K562 (cell line): ENCODE results near the gene ANKMY1. TPM values are rescaled to one million over a fixed set of nuclear protein-coding genes. Genes with fewer than 3 reads are reported as not detected.

Experiments used
- ATAC-seq: fragments of 200-7000 bp; cut with Tn5 transposase; 3 replicates; pipeline ENCODE4 v1.9.1; 2020; ENCODE audit warnings: moderate library complexity
- BruUV-seq: library from RNA; stranded (reverse); fragments of 400-500 nt; replicated peaks from 2 replicates; lab custom pipeline; 2021; lab: Mats Ljungman, UMichigan
- CTCF ChIA-PET: fragments of 300-600 bp; formaldehyde crosslinking; extraction: SDS; loops from one replicate; lab custom pipeline; 2021; ENCODE audit warnings: low intra/inter-chr PET ratio; lab: Yijun Ruan, JAX
- POLR2A ChIA-PET: fragments of 300-600, 350-650 bp; sonication (Branson Sonifier 250); formaldehyde crosslinking; extraction: SDS; loops from one replicate; lab custom pipeline; 2021; ENCODE audit warnings: antibody characterized with exemption, inconsistent platforms; lab: Yijun Ruan, JAX
- DNase-seq, 4 experiments: peaks; one replicate each; pipeline versions ENCODE4 v3.0.0 to v3.0.0-alpha.2; 2011 to 2018; ENCODE audit warnings: low spot score in 3 of 4, mixed read lengths in 3 of 4; ENCODE audit errors: extremely low read depth in 1 of 4
- FAIRE-seq: peaks from 2 replicates; lab custom pipeline; 2011; peaks lifted over from hg19 to GRCh38; lab: Jason Lieb, UNC
- H2AFZ ChIP-seq: 2 replicates; pipeline ENCODE4 v1.6.0; 2011; ENCODE audit warnings: low read depth, low read length, control low read depth, inconsistent platforms
- H3K27ac ChIP-seq: fragments of 200-600 bp; 3 replicates; pipeline ENCODE4 v1.8.0; 2011; ENCODE audit warnings: low read depth, mild to moderate bottlenecking, control low read depth, inconsistent platforms, low read length, moderate library complexity, mixed read lengths; ENCODE audit errors: extremely low read depth
- H3K27me3 ChIP-seq, 2 experiments: fragments of 300-600 bp in 1 of 2; 2 replicates in 1 of 2; 3 replicates in 1 of 2; pipeline versions ENCODE4 v1.6.0 to v1.8.0; 2011; ENCODE audit warnings: inconsistent platforms in 2 of 2, low read length in 2 of 2, mild to moderate bottlenecking in 1 of 2, mixed read lengths in 1 of 2, moderate library complexity in 1 of 2; ENCODE audit not compliant: control insufficient read depth in 2 of 2, insufficient read depth in 2 of 2
- H3K36me3 ChIP-seq: fragments of 300-600 bp; 3 replicates; pipeline ENCODE4 v1.8.0; 2011; ENCODE audit warnings: mild to moderate bottlenecking, low read length, inconsistent platforms; ENCODE audit not compliant: control insufficient read depth, insufficient read depth
- H3K4me1 ChIP-seq, 2 experiments: fragments of 200-600 bp in 1 of 2; replicated peaks in 1 of 2; 2 replicates in 1 of 2; 3 replicates in 1 of 2; pipeline versions ENCODE4 v1.5.1 to v1.8.0; 2011; ENCODE audit warnings: inconsistent platforms in 2 of 2, low read length in 2 of 2, mild to moderate bottlenecking in 1 of 2, mixed read lengths in 1 of 2, moderate library complexity in 1 of 2; ENCODE audit not compliant: control insufficient read depth in 2 of 2, insufficient read depth in 2 of 2
- H3K4me2 ChIP-seq: 2 replicates; pipeline ENCODE4 v1.6.1; 2011; ENCODE audit warnings: low read length, control low read depth, inconsistent platforms, mixed read lengths; ENCODE audit not compliant: insufficient read depth
- H3K4me3 ChIP-seq: fragments of 200-600 bp; sonication (generic), shearing (Covaris generic); 2 replicates; pipeline ENCODE4 v1.5.1; 2016; ENCODE audit warnings: control low read depth, inconsistent platforms
- H3K79me2 ChIP-seq: fragments of 200-600 bp; 3 replicates; pipeline ENCODE4 v1.8.0; 2011; ENCODE audit warnings: low read length, inconsistent platforms; ENCODE audit not compliant: control insufficient read depth, insufficient read depth
- H3K9ac ChIP-seq, 2 experiments: 2 replicates each; pipeline versions ENCODE4 v1.6.0 to v1.6.1; 2011; ENCODE audit warnings: low read depth in 2 of 2, low read length in 2 of 2, control low read depth in 1 of 2, inconsistent platforms in 1 of 2, mild to moderate bottlenecking in 1 of 2, mixed read lengths in 1 of 2; ENCODE audit not compliant: insufficient read depth in 1 of 2
- H3K9me1 ChIP-seq: one replicate; pipeline ENCODE4 v1.6.0; 2011; ENCODE audit warnings: inconsistent platforms, mild to moderate bottlenecking, low read length, moderate library complexity; ENCODE audit not compliant: control insufficient read depth, insufficient read depth
- H3K9me3 ChIP-seq: replicated peaks from 2 replicates; pipeline ENCODE4 v1.5.1; 2011; ENCODE audit warnings: low read depth, low read length, inconsistent platforms; ENCODE audit not compliant: control insufficient read depth, insufficient read depth
- H4K20me1 ChIP-seq: replicated peaks from 2 replicates; pipeline ENCODE4 v1.6.1; 2011; ENCODE audit warnings: low read length, inconsistent platforms, mixed read lengths; ENCODE audit not compliant: control insufficient read depth, insufficient read depth
- BCOR ChIP-seq: fragments of 450-650 bp; IDR thresholded peaks from 2 replicates; pipeline ENCODE4 v1.6.1; 2016
- CTCF ChIP-seq, 3 experiments: IDR thresholded peaks in 2 of 3; conservative IDR thresholded peaks in 1 of 3; 2 replicates each; pipeline ENCODE4 v1.5.1; 2011 to 2012; ENCODE audit warnings: low read length in 3 of 3, mild to moderate bottlenecking in 3 of 3, control low read depth in 2 of 3, improper control_type of control experiment in 1 of 3, inconsistent platforms in 1 of 3, low read depth in 1 of 3, mixed read lengths in 1 of 3, moderate library complexity in 1 of 3; ENCODE audit not compliant: insufficient read depth in 2 of 3
- GABPA ChIP-seq: fragments of 200-800 bp; sonication (Bioruptor generic); conservative IDR thresholded peaks from 2 replicates; pipeline ENCODE4 v1.6.1; 2016; ENCODE audit warnings: low read depth, missing genetic modification characterization, missing compliant biosample characterization
- HNRNPK ChIP-seq: fragments of 200-400 bp; formaldehyde crosslinking; IDR thresholded peaks from one replicate; pipeline ENCODE4 v1.6.1; 2018; ENCODE audit warnings: mild to moderate bottlenecking, low read depth, low read length; ENCODE audit not compliant: poor library complexity, severe bottlenecking
- KLF1 ChIP-seq: fragments of 450-650 bp; IDR thresholded peaks from 2 replicates; pipeline ENCODE4 v1.6.1; 2016; ENCODE audit warnings: missing genetic modification characterization, missing compliant biosample characterization
- XRCC3 ChIP-seq: fragments of 450-650 bp; IDR thresholded peaks from 2 replicates; pipeline ENCODE4 v1.6.1; 2017; ENCODE audit warnings: mild to moderate bottlenecking, moderate library complexity
- ZNF134 ChIP-seq: fragments of 250-450 bp; sonication (Bioruptor Pico); conservative IDR thresholded peaks from 2 replicates; pipeline ENCODE4 v1.4.0; 2020
- ZNF318 ChIP-seq, 2 experiments: fragments of 450-650 bp; IDR thresholded peaks; 2 replicates each; pipeline ENCODE4 v1.6.1; 2016; ENCODE audit warnings: mild to moderate bottlenecking in 2 of 2, borderline replicate concordance in 1 of 2, low read depth in 1 of 2, moderate library complexity in 1 of 2
- ZNF561 ChIP-seq: fragments of 450-650 bp; formaldehyde crosslinking; conservative IDR thresholded peaks from 2 replicates; pipeline ENCODE4 v1.4.0; 2020; ENCODE audit warnings: mild to moderate bottlenecking, moderate library complexity
- WGBS: fragments of 100-300 bp; shearing (Covaris generic); methylation state at CpG from one replicate; pipeline ENCODE4 v1.1.6; 2016; ENCODE audit warnings: low coverage, mixed read lengths; ENCODE audit not compliant: insufficient coverage; ENCODE audit errors: missing lambda C conversion rate; 5-methylcytosine and 5-hydroxymethylcytosine counted together
- in situ Hi-C: fragments of 300-500 bp; cut with MboI; formaldehyde crosslinking; loops from 4 replicates; pipeline ENCODE4 v1.15.0; 2018; ENCODE audit warnings: inconsistent platforms, mixed read lengths
- intact Hi-C: fragments of 100-400 bp; cut with micrococcal nuclease; formaldehyde crosslinking; loops from 2 replicates; pipeline ENCODE4 v1.14.2; 2022
- polyA plus RNA-seq, 8 experiments: library from polyadenylated mRNA; depleted of rRNA in 4 of 8; stranded (reverse) in 5 of 8; unstranded in 3 of 8; fragments of >200 nt; fragmentation: Nextera tagmentation in 2 of 8; fragmentation: Illumina TruSeq in 1 of 8; extraction: Ambion mirVana in 2 of 8; extraction: Trizol in 1 of 8; gene quantifications; 2 replicates each; pipeline versions ENCODE4 v1.2.1 to v1.2.3, GENCODE V29; 2011 to 2014; ENCODE audit warnings: inconsistent platforms in 1 of 8, missing spikeins in 1 of 8
- total RNA-seq, 7 experiments: library from RNA; depleted of rRNA in 6 of 7; stranded (reverse); fragments of >200 nt in 6 of 7; fragmentation: Illumina TruSeq in 2 of 7; extraction: Trizol in 2 of 7; gene quantifications; 2 replicates each; pipeline versions ENCODE4 v1.2.1 to v1.2.3, GENCODE V29; 2011 to 2021; ENCODE audit warnings: low replicate concordance in 1 of 7
- TF ChIP-seq, protein P1 (sequence below): sonication (generic); IDR thresholded peaks from 2 replicates; pipeline ENCODE4 v1.6.1; 2016

The ANKMY1 gene
- total and polyA plus RNA-seq, 9 of the 15 experiments (the other 6 are each of a cell fraction or from before 2014, with no cell fraction given), result 0.75 to 15.1 (median 11.7) TPM

GRCh38 chr2:240457223-240458043 is 100.4 kb downstream of the ANKMY1 start:
- intact Hi-C loops (no loop called here), in situ Hi-C loops (no loop called here)
- ChIA-PET CTCF (no interaction called here), POLR2A (interaction anchor here (0.6 kb wide), 1 partner anchor 1855 kb away, joined by 3 read pairs; no protein-coding TSS in a partner anchor)
- no peaks in the 10 kb centered on the region for H3K79me2 ChIP-seq
- H3K36me3 ChIP-seq, result no peaks in the 10 kb centered on the region
- H3K27ac ChIP-seq, result no peak overlapping the region
- no peak for FAIRE-seq
- no peak for DNase-seq
- WGBS, result 2% methylated on average over 16 of the region's 22 CpGs
- H3K9me3 ChIP-seq, result no peaks in the 10 kb centered on the region
- no peaks in the 10 kb centered on the region for H3K9me1 ChIP-seq
- no TSS peak for BruUV-seq
- H2AFZ ChIP-seq, result no peak overlapping the region
- H3K9ac ChIP-seq, result no peak overlapping the region
- 0 out of 2 replicates have a peak, but pooled peaks cover 5% of the 10 kb centered on the region for H4K20me1 ChIP-seq
- no peak for ATAC-seq
- H3K4me3 ChIP-seq, result no peak overlapping the region
- no peak overlapping the region for H3K4me2 ChIP-seq
- H3K4me1 ChIP-seq, result peaks cover 0 to 40% of the 10 kb centered on the region in 2 experiments; a peak in 2 of 5 replicates
- peaks cover 0 to 38% of the 10 kb centered on the region in 2 experiments; a peak in 3 of 5 replicates for H3K27me3 ChIP-seq
- TF ChIP-seq XRCC3, result no peak
- no peak for TF ChIP-seq ZNF561 (CRISPR knock-in tag)
- TF ChIP-seq KLF1 (tag), result no peak
- TF ChIP-seq GABPA (tag), result no peak
- no peak for TF ChIP-seq HNRNPK
- TF ChIP-seq CTCF (IDR thresholded peaks at IDR 0.05 in 2 of 3, conservative IDR thresholded peaks at IDR 0.05 in 1 of 3; ENCODE audit: insufficient read depth in 2 of 3, low read depth in 1 of 3, low read length in 3 of 3), result no peak
- no peak for TF ChIP-seq ZNF318 (IDR thresholded peaks at IDR 0.05; ENCODE audit: borderline replicate concordance in 1 of 2, low read depth in 1 of 2)
- TF ChIP-seq, protein P1, sequence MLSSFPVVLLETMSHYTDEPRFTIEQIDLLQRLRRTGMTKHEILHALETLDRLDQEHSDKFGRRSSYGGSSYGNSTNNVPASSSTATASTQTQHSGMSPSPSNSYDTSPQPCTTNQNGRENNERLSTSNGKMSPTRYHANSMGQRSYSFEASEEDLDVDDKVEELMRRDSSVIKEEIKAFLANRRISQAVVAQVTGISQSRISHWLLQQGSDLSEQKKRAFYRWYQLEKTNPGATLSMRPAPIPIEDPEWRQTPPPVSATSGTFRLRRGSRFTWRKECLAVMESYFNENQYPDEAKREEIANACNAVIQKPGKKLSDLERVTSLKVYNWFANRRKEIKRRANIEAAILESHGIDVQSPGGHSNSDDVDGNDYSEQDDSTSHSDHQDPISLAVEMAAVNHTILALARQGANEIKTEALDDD, result no peak
- TF ChIP-seq ZNF134 (CRISPR knock-in tag), result no peak
- TF ChIP-seq BCOR, result no peak
